ENCODE data around the gene TSPAN7. TPM values are rescaled to one million over a fixed set of nuclear protein-coding genes. Genes with fewer than 3 reads are reported as not detected.

Gene TSPAN7, protein sequence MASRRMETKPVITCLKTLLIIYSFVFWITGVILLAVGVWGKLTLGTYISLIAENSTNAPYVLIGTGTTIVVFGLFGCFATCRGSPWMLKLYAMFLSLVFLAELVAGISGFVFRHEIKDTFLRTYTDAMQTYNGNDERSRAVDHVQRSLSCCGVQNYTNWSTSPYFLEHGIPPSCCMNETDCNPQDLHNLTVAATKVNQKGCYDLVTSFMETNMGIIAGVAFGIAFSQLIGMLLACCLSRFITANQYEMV
- total RNA-seq: not detected

DNA sequence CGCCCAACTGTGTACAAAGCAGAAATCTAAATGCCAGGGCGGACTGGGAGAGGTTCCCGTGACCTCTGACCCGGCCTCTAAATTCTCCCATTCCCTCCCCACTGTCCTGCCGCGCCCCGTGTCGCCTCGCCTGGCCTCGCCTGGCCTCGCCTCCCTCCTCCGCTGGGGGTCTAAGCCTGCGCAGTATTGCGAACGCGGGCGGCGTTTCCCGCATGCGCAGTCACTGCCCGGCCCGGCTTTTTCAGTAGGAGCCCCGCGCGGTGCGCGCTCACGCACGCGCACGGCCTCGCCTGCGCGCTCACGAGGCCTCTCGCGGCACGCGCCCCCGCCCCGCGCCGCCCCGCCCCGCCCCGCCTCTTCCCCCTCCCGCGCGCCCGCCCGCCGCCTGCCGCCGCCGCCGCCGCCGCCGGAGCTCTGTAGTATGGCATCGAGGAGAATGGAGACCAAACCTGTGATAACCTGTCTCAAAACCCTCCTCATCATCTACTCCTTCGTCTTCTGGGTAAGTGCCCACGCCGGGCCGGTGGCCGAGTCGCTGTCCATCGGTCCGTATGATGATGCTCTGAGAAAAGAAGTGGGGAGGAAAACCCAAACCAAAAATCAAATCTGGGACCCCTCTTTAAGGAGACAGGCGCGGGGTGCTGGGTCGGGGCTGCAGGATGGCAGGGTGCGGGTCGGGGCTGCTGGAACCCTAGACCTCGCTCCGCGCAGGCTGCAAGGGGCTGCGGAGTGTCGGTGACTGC, at the start of gene TSPAN7:
TSS of gene TSPAN7 (plus strand) at position 417 of the 743 bp plus-strand sequence. CDS start at position 422, 5 bp downstream.
- Histone ChIP-seq H3K4me1 (ENCODE audit: insufficient read depth, low read length) (peaks cover 5% of the 10 kb centered on the region), H3K27me3 (ENCODE audit: insufficient read depth, low read length) (no peaks in the 10 kb centered on the region), H3K9me3 (ENCODE audit: low read depth, low read length) (no peaks in the 10 kb centered on the region), H3K4me3 (ENCODE audit: low read length) (peak within 1 kb of the TSS; percentile 32)

DNA sequence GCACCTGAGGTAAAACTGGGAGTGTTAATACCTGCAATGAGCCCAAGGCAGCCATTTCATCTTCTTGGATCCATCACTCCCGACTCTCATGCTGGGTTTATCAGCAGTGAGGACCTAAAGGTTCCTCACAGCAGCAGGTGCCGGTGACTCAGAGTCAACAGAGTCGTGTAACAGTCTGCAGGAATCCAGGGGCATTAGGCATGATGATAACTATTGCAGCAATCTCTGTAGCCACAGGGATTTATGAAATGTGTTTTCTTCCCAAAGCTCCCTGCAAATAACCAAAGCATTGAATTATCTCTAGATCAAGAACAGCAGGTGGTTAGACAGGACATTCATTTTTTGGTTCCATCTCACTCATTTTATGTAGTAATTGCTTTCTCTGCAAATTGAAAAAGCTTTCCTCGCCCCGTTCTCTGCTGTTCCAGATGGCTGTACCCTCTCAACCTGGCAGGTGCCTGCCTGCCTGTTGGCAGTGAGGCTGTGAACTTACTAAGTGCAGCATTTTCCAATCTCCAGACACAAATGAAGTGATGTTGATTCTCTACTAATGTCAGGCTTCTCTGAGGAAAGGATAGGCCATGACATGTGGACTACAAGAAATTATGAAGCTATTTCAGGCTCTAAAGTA, 48.1 kb upstream of the TSPAN7 start:
- peaks cover 5% of the 10 kb centered on the region for H3K4me1 ChIP-seq (ENCODE audit: insufficient read depth, low read length)
- H3K9me3 ChIP-seq (ENCODE audit: low read depth, low read length): no peaks in the 10 kb centered on the region
- H3K4me3 ChIP-seq (ENCODE audit: low read length): no peak overlapping the region
- H3K27me3 ChIP-seq (ENCODE audit: insufficient read depth, low read length): no peaks in the 10 kb centered on the region

DNA sequence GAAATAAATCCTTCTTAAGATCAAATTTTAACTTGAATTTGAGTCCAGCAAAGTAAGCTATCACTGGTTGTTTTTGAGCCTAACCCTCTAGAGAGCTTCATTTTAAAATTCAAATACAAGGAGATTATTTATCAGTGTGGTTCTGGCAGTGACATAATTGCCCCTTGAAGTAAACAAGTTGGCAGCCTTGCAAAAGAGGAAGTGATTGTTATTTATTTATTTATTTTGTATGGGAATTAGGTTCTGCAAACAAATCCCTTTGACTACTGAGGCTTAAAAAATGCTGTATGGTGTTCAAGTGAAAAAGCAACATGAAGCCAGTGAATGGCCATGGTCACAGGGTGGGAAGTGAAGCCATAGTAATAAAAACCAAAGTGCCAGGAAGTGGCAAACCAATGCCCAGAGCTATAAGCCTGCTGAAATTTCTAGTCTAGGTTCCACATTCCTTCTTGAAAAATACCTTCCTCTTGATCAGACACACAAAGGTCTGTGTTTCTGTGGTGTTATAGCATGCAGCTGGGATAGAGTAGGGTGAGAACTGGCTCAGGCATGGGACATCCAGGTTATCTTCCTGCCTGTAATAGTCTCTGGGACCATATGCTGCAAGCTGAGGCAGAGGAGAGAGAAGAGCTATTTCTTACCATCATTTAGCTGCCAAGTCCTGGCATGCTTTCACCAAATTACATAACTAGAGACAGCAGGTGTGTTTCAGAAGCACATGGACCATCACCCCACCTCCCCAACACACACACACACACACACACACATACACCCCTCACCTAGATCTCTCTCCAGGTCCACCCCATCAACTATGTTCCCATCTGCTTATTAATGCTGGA, 47.1 kb upstream of the TSPAN7 start:
- H3K4me1 ChIP-seq (ENCODE audit: insufficient read depth, low read length): peaks cover 5% of the 10 kb centered on the region
- no peaks in the 10 kb centered on the region for H3K27me3 ChIP-seq (ENCODE audit: insufficient read depth, low read length)
- no peak overlapping the region for H3K4me3 ChIP-seq (ENCODE audit: low read length)
- no peaks in the 10 kb centered on the region for H3K9me3 ChIP-seq (ENCODE audit: low read depth, low read length)

DNA sequence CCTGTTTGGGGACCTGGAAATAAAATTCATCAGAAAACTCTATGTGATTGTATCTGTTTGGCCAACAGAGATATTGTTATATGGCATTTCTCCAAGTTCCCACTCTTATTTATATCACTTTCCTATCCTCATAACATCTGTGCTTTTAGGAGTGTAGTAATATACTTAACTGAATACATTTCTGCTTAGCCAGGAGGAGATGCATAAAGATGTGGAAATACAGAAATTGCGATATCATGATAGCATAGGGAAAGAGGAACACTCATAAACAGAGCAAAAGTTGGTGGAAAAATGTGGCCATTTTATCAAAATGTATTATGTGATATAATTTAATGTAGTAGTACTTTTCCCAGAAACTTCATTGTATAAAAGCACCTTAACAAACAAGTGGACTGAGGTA, 46.1 kb upstream of the TSPAN7 start:
- peaks cover 5% of the 10 kb centered on the region for H3K4me1 ChIP-seq (ENCODE audit: insufficient read depth, low read length)
- no peak overlapping the region for H3K4me3 ChIP-seq (ENCODE audit: low read length)
- no peaks in the 10 kb centered on the region for H3K9me3 ChIP-seq (ENCODE audit: low read depth, low read length)
- H3K27me3 ChIP-seq (ENCODE audit: insufficient read depth, low read length): no peaks in the 10 kb centered on the region

DNA sequence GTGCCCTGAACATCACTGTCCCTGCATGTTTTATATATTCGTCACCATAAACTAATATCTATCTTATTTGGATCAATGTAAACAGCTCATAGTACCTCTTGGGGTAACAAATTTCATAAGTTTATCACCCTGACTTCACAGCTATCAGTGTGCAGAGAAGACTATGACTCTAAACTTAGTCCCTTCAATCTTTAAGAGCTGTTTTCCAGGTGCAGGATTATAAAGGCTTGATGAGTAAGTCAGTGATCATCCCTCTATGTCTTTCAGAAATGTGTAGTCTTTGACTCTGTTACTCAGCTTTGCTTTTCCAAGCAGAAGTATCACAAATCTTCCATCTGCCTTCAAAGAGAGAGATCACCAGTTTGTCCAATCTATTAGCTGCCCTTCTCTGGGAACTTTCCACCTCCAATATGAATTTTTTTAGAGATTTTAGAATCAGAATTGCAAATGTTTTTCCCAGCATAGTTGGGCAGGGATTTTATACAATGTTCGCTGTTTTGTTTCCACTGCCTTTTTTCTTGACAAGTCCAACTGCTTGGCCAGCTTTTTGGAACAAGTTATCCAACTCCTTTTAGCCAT, 45.1 kb upstream of the TSPAN7 start:
- Histone ChIP-seq H3K9me3 (ENCODE audit: low read depth, low read length) (no peaks in the 10 kb centered on the region), H3K4me3 (ENCODE audit: low read length) (no peak overlapping the region), H3K4me1 (ENCODE audit: insufficient read depth, low read length) (peaks cover 5% of the 10 kb centered on the region), H3K27me3 (ENCODE audit: insufficient read depth, low read length) (no peaks in the 10 kb centered on the region)

DNA sequence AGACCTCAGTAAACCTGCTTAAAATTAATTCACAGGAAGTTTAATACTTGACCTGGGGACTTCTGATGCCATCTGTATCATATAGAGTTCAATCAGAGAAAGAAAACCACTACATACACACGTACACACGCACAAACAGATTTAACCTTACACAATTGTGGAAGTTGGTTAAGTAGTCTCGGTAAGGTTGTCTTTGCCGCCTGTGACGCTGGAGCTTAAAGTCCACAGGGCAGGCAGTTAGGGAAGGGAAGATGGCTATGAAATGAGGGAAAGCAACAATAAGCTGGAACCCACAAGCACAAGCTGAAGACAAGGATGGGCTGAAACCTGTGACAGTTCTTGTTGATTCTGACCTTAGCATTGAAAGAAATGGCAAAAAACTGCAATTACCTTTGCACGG, 41.7 kb upstream of the TSPAN7 start:
- H3K4me3 ChIP-seq (ENCODE audit: low read length): no peak overlapping the region
- no peaks in the 10 kb centered on the region for H3K4me1 ChIP-seq (ENCODE audit: insufficient read depth, low read length)
- H3K9me3 ChIP-seq (ENCODE audit: low read depth, low read length): no peaks in the 10 kb centered on the region
- no peaks in the 10 kb centered on the region for H3K27me3 ChIP-seq (ENCODE audit: insufficient read depth, low read length)

DNA sequence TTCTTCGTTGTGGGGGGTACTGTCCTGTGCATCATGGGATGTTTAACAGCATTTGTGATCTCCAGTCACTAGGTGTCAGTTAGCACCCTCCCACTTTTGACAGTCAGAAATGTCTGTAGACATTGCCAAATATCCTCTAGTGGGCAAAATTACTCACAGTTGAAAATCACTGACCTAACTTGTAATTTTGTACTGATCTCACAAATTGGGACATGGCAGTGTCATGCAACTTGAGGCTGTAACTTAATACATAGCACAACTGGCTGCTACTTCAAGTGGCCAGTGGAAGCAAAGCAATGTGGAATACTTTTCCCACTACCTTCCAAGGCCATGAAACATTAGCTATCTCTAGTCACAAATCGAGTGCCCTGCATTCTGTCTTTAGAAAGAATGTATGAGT, 23.2 kb upstream of the TSPAN7 start:
- Histone ChIP-seq H3K4me1 (ENCODE audit: insufficient read depth, low read length) (no peaks in the 10 kb centered on the region), H3K4me3 (ENCODE audit: low read length) (no peak overlapping the region), H3K27me3 (ENCODE audit: insufficient read depth, low read length) (no peaks in the 10 kb centered on the region), H3K9me3 (ENCODE audit: low read depth, low read length) (no peaks in the 10 kb centered on the region)

DNA sequence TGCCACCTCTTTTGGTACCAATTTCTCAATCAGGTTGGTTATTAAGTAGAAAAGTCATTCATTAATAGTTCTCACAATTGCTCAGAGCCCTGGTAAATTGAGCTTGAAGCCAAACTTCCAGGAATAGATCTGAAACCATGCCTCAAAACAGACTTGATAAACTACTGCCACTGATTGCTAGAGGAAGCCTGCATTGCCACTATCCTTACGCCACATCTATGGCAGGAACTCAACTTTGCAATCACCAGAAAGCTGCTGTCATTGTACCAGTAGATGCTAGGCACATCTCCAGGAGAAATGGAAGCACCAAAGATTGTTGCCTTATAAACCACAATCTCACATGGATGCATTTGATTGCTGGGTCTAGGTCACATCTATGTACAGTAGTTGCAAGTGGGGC, 21.6 kb upstream of the TSPAN7 start:
- no peaks in the 10 kb centered on the region for H3K27me3 ChIP-seq (ENCODE audit: insufficient read depth, low read length)
- H3K4me1 ChIP-seq (ENCODE audit: insufficient read depth, low read length): no peaks in the 10 kb centered on the region
- H3K9me3 ChIP-seq (ENCODE audit: low read depth, low read length): no peaks in the 10 kb centered on the region
- no peak overlapping the region for H3K4me3 ChIP-seq (ENCODE audit: low read length)

DNA sequence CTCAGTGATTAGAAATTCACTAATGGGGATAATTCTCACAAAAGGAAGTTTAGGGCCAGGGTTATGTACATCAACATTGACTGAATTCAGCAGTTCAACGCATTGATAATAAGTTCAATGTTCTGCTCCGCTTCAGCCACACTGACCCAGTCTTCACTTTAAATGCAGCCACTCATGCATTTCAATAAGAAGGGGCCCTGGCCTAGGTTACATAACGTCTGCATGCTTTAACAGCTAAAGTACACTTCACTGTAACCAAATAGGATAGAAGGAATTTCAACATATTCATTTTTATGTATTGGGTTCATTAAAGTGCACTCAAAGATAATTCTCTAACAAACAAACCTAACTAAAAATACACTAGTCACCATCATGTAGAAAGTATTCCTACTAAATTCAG, 12.8 kb upstream of the TSPAN7 start:
- Histone ChIP-seq H3K4me1 (ENCODE audit: insufficient read depth, low read length) (no peaks in the 10 kb centered on the region), H3K4me3 (ENCODE audit: low read length) (no peak overlapping the region), H3K27me3 (ENCODE audit: insufficient read depth, low read length) (no peaks in the 10 kb centered on the region), H3K9me3 (ENCODE audit: low read depth, low read length) (no peaks in the 10 kb centered on the region)

DNA sequence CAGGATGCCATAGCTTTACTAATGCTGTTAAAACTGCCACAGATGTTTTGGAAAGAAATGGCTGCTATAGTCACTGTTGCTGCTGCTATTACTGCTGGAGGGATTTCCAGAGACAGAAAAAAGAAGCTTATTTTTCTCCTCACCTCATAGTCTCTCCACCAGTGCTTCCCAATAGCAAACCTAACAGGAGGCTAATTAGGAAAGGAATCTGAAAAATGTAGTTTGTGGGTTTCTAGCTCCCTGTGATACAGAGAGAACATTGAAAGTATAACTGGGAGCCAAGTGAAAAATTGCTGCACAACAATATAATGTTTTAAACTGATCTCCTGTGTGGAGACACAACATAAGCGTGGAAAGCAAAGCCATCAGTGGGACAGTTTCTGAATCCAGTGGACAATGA, 8.6 kb upstream of the TSPAN7 start:
- no peaks in the 10 kb centered on the region for H3K27me3 ChIP-seq (ENCODE audit: insufficient read depth, low read length)
- no peaks in the 10 kb centered on the region for H3K4me1 ChIP-seq (ENCODE audit: insufficient read depth, low read length)
- H3K4me3 ChIP-seq (ENCODE audit: low read length): no peak overlapping the region
- H3K9me3 ChIP-seq (ENCODE audit: low read depth, low read length): no peaks in the 10 kb centered on the region

DNA sequence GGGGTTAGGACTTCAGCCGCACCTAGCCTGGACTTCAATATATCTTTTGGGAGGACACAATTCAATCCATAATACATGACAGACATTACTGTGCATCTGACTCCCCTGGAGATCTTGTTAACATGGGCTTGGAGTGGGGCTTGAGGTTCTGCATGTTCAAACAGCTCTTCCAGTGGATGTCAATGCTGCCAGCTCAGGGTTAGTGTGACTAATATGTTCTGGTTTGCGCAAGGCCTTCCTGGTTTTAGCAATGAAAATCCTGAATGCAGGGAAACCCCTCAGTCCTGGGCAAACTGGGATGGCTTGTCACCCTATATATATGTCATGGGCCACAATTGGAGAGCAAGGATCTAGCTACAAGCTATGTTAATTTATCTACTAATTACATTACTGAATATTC, 2.7 kb upstream of the TSPAN7 start:
- Histone ChIP-seq H3K4me3 (ENCODE audit: low read length) (no peak overlapping the region), H3K9me3 (ENCODE audit: low read depth, low read length) (no peaks in the 10 kb centered on the region), H3K27me3 (ENCODE audit: insufficient read depth, low read length) (no peaks in the 10 kb centered on the region), H3K4me1 (ENCODE audit: insufficient read depth, low read length) (peaks cover 5% of the 10 kb centered on the region)

DNA sequence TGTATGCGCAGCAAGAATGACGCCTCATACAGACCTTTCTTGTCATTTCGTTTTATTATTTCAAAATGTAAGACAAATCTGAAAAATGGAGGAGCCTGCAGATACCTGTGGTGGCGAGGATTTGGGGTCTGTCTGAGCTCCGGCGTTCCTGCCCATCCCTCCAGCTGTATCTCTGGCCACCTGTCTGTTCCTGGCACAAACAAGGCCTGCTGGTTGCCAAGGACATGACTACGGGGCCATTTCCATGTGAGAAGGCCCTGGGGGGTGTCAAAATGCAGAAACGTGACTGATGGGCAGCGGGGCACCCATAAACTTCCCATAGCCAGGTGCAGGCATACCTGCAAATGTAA, 591 bp upstream of the TSPAN7 start:
- Histone ChIP-seq H3K4me1 (ENCODE audit: insufficient read depth, low read length) (peaks cover 5% of the 10 kb centered on the region), H3K27me3 (ENCODE audit: insufficient read depth, low read length) (no peaks in the 10 kb centered on the region), H3K9me3 (ENCODE audit: low read depth, low read length) (no peaks in the 10 kb centered on the region), H3K4me3 (ENCODE audit: low read length) (peak overlapping the region; percentile 32)

DNA sequence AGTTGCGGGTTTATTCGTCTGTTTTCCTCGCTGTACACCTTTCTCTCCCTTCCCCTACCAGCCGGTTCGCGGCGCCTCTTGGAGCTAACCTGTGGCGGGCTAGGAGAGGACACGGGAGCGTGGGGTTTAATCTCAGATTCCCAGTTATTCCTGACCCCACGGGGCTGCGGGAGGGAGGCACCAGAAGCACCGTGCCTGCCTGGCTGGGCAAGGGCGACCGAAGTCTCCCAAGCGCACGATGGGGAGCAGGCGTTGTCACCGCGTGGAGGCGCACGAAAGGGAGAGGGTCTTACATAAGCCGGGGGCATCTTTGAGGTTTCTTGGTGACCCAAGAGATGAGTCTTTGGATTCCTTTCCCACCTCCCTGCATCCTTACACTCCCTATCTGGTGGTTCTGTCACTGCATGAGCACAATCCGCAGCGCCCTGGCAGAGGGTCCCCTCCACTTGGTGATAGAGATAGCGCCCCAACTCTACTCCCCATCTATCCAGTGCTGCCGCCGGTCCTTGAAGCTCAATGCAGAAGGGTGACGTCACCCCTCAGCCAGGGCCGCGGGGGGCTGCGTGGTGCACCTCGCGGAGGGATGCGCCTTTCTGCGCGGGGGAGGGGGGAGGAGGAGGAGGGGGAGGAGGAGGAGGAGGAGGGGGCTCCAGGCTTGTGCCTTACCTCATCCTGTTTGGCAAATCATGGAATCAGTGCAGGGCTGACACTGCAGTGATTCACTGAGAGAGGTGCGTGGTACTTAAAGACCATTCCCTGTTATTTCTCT, 793 bp downstream of the TSPAN7 start:
- Histone ChIP-seq H3K4me3 (ENCODE audit: low read length) (peak overlapping the region; percentile 30), H3K27me3 (ENCODE audit: insufficient read depth, low read length) (no peaks in the 10 kb centered on the region), H3K4me1 (ENCODE audit: insufficient read depth, low read length) (peaks cover 5% of the 10 kb centered on the region), H3K9me3 (ENCODE audit: low read depth, low read length) (no peaks in the 10 kb centered on the region)

DNA sequence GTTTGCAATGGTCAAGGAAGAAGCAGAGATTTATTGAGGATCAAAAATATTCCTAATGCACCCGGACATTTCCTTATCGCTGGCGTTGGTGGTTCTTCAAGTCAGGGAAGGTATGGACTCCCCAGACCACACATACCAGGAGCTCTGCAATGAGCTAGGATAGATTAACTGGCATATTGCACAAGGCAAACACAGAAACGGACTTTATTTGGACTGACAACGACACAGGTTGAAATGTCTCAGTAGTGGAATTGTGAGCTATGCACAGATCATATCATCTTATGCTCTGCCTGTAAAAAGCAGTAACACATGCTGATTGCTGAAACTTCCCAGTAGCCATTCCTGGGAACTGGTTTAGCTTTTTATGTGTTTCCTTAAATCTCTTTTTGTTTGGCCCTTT, 1.7 kb downstream of the TSPAN7 start:
- Histone ChIP-seq H3K27me3 (ENCODE audit: insufficient read depth, low read length) (no peaks in the 10 kb centered on the region), H3K4me3 (ENCODE audit: low read length) (no peak overlapping the region), H3K9me3 (ENCODE audit: low read depth, low read length) (no peaks in the 10 kb centered on the region), H3K4me1 (ENCODE audit: insufficient read depth, low read length) (peaks cover 5% of the 10 kb centered on the region)
